PC-9 (cell line): ENCODE data around the gene ARSG.

Source experiments
- CTCF ChIP-seq: fragments of 200-600 bp; sonication (generic); conservative IDR thresholded peaks from 2 replicates; pipeline ENCODE4 v1.6.1; 2017; ENCODE audit warnings: mixed run types, antibody characterized with exemption, mild to moderate bottlenecking, moderate library complexity
- EZH2 ChIP-seq: fragments of 200-600 bp; sonication (generic); IDR thresholded peaks from 2 replicates; pipeline ENCODE4 v1.8.0; 2017; ENCODE audit warnings: antibody characterized with exemption, low read depth

DNA sequence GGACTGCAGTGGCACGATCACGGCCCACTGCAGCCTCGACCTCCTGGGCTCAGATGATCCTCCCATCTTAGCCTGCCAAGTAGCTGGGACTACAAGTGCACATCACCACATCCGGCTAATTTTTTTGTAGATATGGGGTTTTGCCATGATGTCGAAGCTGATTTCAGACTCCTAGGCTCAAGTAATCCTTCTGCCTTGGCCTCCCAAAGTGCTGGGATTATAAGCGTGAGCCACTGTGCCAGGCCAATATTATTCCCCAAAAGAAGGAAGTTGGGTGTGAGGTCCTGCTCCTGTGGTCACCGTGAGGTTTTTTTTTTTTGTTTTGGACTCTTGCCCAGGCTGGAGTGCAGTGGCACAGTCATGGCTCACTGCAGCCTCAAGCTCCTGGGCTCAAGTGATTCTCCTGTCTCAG, 41.9 kb upstream of the ARSG start:
- TF ChIP-seq CTCF (no peak), EZH2 (no peak)
